ENCODE results near the gene APOA5. TPM values are rescaled to one million over a fixed set of nuclear protein-coding genes. Genes with fewer than 3 reads are reported as not detected.

APOA5 gene
- total RNA-seq, 1 donor from 2014 or later, result not detected

DNA sequence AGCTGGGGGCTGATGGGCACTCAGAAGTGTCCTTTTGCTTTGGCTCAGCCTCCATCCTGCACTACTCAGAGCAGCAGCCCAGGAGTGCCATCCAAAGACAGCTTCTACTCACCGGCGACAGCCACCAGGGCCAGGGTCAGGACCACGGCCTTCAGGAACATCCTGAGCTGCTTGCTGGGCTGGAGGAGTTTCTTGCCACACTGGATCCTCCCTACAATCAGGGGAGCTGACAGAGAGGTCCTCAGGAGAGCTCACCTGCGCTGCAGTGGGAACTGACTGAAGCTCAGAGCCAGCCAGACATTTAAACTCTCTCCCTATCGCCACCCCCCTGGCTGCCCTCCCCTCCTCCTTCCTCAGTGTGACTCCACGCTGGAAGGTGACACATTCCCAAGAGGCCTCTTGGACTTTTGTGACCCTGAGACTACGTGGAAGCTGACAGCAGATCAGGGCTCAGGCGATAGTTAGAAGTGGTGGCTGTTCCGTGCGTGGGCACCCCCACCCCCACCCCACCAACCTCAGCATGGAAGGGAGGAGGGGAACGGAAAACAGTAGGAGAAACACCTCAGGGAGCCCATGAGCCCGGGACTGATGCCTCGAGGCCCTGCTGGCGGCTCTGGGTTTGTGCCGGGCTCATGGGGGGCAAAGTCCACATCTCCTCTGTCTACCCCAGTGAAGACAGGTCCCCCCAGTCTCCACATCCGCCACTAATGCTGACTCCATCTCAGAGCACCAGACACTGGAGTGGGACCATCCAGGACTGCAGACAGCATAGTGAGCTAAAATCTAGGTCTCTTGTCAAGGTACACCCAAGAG is 31.6 kb upstream of the APOA5 start, which contains the start of gene APOA4:
APOA4 (minus strand) TSS at position 274 of the 813 bp plus-strand sequence; CDS start at position 161, 113 bp downstream.
- intact Hi-C loops (cut with micrococcal nuclease), result no loop called here
- H3K27me3 ChIP-seq (ENCODE audit: low read depth), result no peaks in the 10 kb centered on the region
- no peaks in the 10 kb centered on the region for H3K36me3 ChIP-seq

GRCh38 chr11:116822575-116822974 is 30.9 kb upstream of the APOA5 start:
- DNase-seq, result no peak
- Histone ChIP-seq H3K4me3 (no peak overlapping the region), H3K27me3 (ENCODE audit: low read depth) (no peaks in the 10 kb centered on the region), H3K9me3 (replicated peaks) (no peaks in the 10 kb centered on the region), H3K27ac (replicated peaks) (no peak overlapping the region), H3K36me3 (no peaks in the 10 kb centered on the region), H3K4me1 (no peaks in the 10 kb centered on the region)
- intact Hi-C loops (cut with micrococcal nuclease), result no loop called here
- TF ChIP-seq, protein P1, sequence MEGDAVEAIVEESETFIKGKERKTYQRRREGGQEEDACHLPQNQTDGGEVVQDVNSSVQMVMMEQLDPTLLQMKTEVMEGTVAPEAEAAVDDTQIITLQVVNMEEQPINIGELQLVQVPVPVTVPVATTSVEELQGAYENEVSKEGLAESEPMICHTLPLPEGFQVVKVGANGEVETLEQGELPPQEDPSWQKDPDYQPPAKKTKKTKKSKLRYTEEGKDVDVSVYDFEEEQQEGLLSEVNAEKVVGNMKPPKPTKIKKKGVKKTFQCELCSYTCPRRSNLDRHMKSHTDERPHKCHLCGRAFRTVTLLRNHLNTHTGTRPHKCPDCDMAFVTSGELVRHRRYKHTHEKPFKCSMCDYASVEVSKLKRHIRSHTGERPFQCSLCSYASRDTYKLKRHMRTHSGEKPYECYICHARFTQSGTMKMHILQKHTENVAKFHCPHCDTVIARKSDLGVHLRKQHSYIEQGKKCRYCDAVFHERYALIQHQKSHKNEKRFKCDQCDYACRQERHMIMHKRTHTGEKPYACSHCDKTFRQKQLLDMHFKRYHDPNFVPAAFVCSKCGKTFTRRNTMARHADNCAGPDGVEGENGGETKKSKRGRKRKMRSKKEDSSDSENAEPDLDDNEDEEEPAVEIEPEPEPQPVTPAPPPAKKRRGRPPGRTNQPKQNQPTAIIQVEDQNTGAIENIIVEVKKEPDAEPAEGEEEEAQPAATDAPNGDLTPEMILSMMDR (IDR thresholded peaks at IDR 0.05; ENCODE audit: borderline replicate concordance), result no peak

More for the DNA sequence above, 31.6 kb upstream of the APOA5 start, which contains the start of gene APOA4:
- Histone ChIP-seq H3K9me3 (replicated peaks) (no peaks in the 10 kb centered on the region), H3K4me3 (no peak within 1 kb of the TSS), H3K4me1 (no peaks in the 10 kb centered on the region), H3K27ac (replicated peaks) (no peak within 1 kb of the TSS)
- TF ChIP-seq, protein P1 (IDR thresholded peaks at IDR 0.05; ENCODE audit: borderline replicate concordance), result no peak
- DNase-seq, result no peak

DNA sequence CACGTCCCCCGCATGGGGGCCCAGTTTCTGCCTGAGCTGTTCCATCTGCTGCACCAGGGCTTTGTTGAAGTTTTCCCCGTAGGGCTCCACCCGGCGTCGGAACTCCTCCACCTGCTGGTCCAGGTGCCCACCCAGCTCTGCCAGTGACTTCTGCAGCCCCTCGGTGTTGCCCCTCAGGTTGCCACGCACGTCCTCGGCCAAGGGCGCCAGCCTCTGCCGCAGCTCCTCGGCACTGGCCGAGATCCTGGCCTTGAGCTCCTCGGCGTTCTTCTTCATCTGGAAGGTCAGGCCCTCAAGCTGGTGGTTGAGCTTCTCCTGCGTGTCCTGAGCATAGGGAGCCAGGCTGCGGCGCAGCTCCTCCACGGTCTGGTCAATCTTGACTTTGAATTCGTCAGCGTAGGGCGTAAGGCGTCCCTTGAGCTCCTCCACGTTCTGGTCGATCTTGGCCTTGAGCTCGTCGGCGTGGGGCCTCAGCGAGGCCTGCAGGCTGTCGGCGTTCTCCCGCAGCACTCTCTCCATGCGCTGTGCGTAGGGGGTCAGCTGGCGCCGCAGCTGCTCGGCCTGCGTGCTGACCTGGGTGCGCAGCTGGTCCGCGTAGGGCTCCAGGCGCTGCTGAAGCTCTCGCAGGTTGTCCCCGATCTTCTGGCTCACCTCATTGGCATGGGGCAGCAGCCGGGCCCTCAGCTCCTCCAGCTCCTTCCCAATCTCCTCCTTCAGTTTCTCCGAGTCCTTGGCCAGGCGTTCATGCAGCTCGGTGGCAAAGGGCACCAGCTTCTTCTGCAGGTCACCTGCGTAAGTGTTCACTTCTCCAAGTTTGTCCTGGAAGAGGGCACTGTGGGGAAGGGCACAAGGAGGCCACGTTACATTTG is 29.6 kb upstream of the APOA5 start:
- Histone ChIP-seq H3K27ac (replicated peaks) (no peak overlapping the region), H3K9me3 (replicated peaks) (no peaks in the 10 kb centered on the region), H3K4me1 (no peaks in the 10 kb centered on the region), H3K4me3 (no peak overlapping the region), H3K36me3 (no peaks in the 10 kb centered on the region), H3K27me3 (ENCODE audit: low read depth) (no peaks in the 10 kb centered on the region)
- DNase-seq, result no peak
- intact Hi-C loops (cut with micrococcal nuclease), result no loop called here
- TF ChIP-seq, protein P1 (IDR thresholded peaks at IDR 0.05; ENCODE audit: borderline replicate concordance), result no peak

- Histone ChIP-seq H3K4me1 (peaks cover 2% of the 10 kb centered on the region), H3K4me3 (no peak overlapping the region), H3K27me3 (ENCODE audit: low read depth) (no peaks in the 10 kb centered on the region), H3K27ac (replicated peaks) (no peak overlapping the region), H3K9me3 (replicated peaks) (no peaks in the 10 kb centered on the region), H3K36me3 (no peaks in the 10 kb centered on the region)
- intact Hi-C loops (cut with micrococcal nuclease), result no loop called here
- TF ChIP-seq, protein P1 (IDR thresholded peaks at IDR 0.05; ENCODE audit: borderline replicate concordance), result no peak
- DNase-seq, result no peak
These were observed 27.4 kb upstream of the APOA5 start for GRCh38 chr11:116819049-116819448.

DNA sequence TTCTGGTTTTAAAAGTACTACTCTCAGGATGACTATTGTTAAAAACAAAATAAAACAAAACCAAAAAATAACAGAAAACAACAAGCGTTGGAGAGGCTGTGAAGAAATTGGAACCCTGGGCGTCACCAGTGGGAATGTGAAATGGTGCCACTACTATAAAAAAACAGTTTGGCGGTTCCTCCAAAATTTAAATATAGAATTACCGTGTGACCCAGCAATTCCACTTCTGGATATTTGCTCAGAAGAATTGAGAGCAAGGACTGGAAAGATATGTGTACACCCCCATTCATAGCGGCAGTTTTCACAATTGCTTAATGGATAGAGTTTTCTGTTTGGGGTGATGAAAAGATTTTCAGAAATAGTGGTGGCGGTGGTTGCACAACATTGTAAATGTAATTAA is 22.8 kb upstream of the APOA5 start:
- intact Hi-C loops (cut with micrococcal nuclease), result no loop called here
- Histone ChIP-seq H3K4me1 (peaks cover 4% of the 10 kb centered on the region), H3K27me3 (ENCODE audit: low read depth) (no peaks in the 10 kb centered on the region), H3K36me3 (no peaks in the 10 kb centered on the region), H3K4me3 (no peak overlapping the region), H3K27ac (replicated peaks) (no peak overlapping the region), H3K9me3 (replicated peaks) (no peaks in the 10 kb centered on the region)
- TF ChIP-seq, protein P1 (IDR thresholded peaks at IDR 0.05; ENCODE audit: borderline replicate concordance), result no peak
- no peak for DNase-seq

Data from left ventricle myocardium inferior (tissue), 1 donor.